ENCODE data around the gene FALEC.
A peak's percentile ranks its signal among the peaks of the same experiment; 100 is the strongest.

FALEC gene

DNA sequence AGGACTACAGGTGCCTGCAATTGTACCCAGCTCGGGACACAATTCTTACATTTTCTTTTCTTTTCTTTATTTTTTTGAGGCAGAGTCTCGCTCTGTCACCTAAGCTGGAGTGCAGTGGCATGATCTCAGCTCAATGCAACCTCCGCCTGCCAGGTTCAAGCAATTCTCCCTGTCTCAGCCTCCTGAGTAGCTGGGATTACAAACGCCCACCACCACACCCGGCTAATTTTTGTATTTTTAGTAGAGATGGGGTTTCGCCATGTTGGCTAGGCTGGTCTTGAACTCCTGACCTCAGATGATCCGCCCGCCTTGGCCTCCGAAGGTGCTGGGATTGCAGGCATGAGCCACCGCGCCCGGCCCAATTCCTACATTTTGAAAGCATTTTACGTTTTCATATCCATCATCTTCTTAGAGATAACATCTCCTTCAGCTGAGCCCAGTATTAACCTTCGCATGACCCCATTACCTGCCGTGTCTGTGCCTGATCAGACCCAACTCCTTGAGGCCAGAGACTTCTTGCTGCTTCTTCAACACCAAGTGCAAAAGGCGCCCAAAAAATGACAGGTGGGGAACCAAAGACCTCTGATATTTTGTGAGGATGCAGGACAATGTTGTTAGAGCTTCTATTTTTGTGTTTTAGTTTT, 30.9 kb downstream of the FALEC start:
- no peak overlapping the region for H3K9ac ChIP-seq (ENCODE audit: low read depth, low read length)
- H3K27me3 ChIP-seq (ENCODE audit: insufficient read depth, low read length), result peaks cover 26% of the 10 kb centered on the region
- H3K27ac ChIP-seq (ENCODE audit: low read depth, low read length), result no peak overlapping the region
- H3K4me1 ChIP-seq (ENCODE audit: insufficient read depth, low read length), result peaks cover 11% of the 10 kb centered on the region; the same call in 1 of the 2 replicates
- 95% methylated on average over 16 of the region's 16 CpGs for WGBS
- no peaks in the 10 kb centered on the region for H3K36me3 ChIP-seq (ENCODE audit: insufficient read depth, low read length)
- no peaks in the 10 kb centered on the region for H3K9me3 ChIP-seq (ENCODE audit: insufficient read depth, low read depth, low read length)
- no peak overlapping the region for H3K4me3 ChIP-seq (ENCODE audit: low read length)

DNA sequence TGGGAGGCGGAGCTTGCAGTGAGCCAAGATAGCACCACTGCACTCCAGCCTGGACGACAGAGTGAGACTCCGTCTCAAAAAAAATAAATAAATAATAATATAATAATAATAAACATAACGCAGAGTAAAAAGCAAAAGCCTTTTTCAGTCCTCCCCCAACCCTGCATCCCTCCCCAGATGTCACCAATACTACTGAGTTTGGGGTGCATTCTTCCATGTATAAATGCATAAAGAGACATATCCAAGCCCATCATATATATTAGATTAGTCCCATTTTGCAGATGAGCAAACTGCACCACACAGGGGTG, 32.7 kb downstream of the FALEC start:
- no peaks in the 10 kb centered on the region for H3K9me3 ChIP-seq (ENCODE audit: insufficient read depth, low read depth, low read length)
- peak overlapping the region; percentile 61 for H3K4me3 ChIP-seq (ENCODE audit: low read length)
- H3K36me3 ChIP-seq (ENCODE audit: insufficient read depth, low read length), result no peaks in the 10 kb centered on the region
- no peak overlapping the region for H3K27ac ChIP-seq (ENCODE audit: low read depth, low read length)
- H3K27me3 ChIP-seq (ENCODE audit: insufficient read depth, low read length), result peaks cover 26% of the 10 kb centered on the region
- H3K4me1 ChIP-seq (ENCODE audit: insufficient read depth, low read length), result peaks cover 19% of the 10 kb centered on the region
- 88% methylated on average over 1 of the region's 4 CpGs for WGBS
- peak overlapping the region; percentile 51; the same call in 1 of the 2 replicates for H3K9ac ChIP-seq (ENCODE audit: low read depth, low read length)

DNA sequence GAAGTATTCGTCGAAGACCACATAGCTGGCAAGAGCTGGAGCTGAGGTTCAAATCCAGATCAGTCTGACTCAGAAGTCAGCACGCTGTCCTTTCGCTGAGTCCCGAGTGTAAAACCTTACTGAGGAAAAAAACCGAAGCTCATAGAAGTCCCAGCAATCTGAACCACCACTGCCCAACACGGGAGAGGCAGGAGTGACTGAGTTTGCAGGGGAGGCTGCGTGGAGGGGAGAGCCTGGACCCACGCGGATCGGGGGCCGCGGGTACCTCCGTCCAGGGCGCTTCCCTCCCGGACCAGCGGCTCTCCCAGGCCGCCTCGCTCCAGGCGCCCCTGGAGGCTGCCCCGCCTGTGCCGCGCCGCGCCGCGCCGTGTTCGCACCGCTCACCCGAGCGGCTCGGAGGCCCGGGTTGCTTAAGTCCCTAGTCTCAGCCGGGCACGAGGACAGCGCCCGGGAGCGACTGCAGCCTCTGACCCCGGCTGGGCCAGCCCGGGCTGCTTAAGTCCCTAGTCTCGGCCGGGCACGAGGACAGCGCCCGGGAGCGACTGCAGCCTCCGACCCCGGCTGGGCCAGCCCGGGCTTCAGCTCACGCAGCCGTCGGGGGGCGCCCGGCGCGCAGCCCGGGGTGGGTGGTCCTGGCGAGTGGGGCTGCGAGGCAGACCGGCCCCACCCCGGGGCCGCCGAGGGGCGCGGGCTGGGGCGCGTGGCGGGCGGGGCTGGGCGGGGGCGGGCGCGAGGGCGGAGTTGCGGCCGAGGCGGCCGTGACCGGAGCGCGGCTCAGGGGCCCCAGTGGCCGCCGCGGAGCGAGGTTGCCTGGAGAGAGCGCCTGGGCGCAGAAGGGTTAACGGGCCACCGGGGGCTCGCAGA, 33.3 kb downstream of the FALEC start, which contains the start of gene ADAMTSL4:
ADAMTSL4 (plus strand) TSS at position 777 of the 864 bp plus-strand sequence. CDS start 2,881 bp downstream, outside the sequence.
- peaks cover 19% of the 10 kb centered on the region for H3K4me1 ChIP-seq (ENCODE audit: insufficient read depth, low read length)
- 1% methylated on average over 91 of the region's 91 CpGs for WGBS

DNA sequence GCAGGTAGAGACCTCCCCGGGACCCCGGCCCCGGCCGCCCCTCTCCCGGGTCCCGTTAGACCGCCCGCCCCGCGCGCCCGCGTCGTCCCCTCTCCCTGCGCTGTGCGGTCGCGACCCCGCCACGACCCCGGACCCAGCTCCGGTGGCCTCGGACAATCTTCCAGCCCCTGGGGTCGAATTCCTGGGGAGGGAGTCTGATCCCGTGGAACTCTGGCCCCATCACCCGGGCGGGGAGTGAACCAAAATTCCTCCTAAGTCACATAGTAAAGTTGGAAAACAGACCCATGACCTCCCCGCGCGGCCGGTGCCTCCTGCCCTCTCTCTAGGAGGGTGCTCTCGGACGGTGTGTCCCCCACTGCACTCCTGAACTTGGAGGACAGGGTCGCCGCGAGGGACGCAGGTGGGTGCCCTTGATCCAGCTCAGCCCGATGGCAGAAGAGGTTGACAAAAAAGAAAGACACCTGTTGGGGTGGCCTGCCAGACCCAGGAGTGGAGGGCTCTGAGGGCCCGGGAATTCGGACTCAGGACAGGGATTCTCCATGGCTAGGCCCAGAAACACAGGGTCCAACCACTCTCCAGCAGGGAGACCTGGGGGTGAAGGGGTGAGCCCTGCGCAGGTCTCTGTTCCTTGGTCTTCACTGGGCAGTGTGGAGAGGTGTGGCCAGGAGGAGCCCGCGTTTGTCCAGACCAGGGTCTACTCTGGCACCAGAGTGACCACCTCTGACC, 34.1 kb downstream of the FALEC start:
- H3K27me3 ChIP-seq (ENCODE audit: insufficient read depth, low read length), result peaks cover 26% of the 10 kb centered on the region
- peak overlapping the region; percentile 61 for H3K4me3 ChIP-seq (ENCODE audit: low read length)
- 13% methylated on average over 43 of the region's 43 CpGs for WGBS
- no peaks in the 10 kb centered on the region for H3K36me3 ChIP-seq (ENCODE audit: insufficient read depth, low read length)
- no peak overlapping the region for H3K27ac ChIP-seq (ENCODE audit: low read depth, low read length)
- H3K9me3 ChIP-seq (ENCODE audit: insufficient read depth, low read depth, low read length), result no peaks in the 10 kb centered on the region
- peaks cover 19% of the 10 kb centered on the region for H3K4me1 ChIP-seq (ENCODE audit: insufficient read depth, low read length)
- H3K9ac ChIP-seq (ENCODE audit: low read depth, low read length), result peak overlapping the region; percentile 40; the same call in 1 of the 2 replicates

More for the DNA sequence above, 33.3 kb downstream of the FALEC start, which contains the start of gene ADAMTSL4:
- H3K9ac ChIP-seq (ENCODE audit: low read depth, low read length), result peak within 1 kb of the TSS; percentile 51
- peaks cover 26% of the 10 kb centered on the region for H3K27me3 ChIP-seq (ENCODE audit: insufficient read depth, low read length)
- H3K27ac ChIP-seq (ENCODE audit: low read depth, low read length), result no peak within 1 kb of the TSS
- H3K36me3 ChIP-seq (ENCODE audit: insufficient read depth, low read length), result no peaks in the 10 kb centered on the region
- H3K4me3 ChIP-seq (ENCODE audit: low read length), result peak within 1 kb of the TSS; percentile 61
- no peaks in the 10 kb centered on the region for H3K9me3 ChIP-seq (ENCODE audit: insufficient read depth, low read depth, low read length)

DNA sequence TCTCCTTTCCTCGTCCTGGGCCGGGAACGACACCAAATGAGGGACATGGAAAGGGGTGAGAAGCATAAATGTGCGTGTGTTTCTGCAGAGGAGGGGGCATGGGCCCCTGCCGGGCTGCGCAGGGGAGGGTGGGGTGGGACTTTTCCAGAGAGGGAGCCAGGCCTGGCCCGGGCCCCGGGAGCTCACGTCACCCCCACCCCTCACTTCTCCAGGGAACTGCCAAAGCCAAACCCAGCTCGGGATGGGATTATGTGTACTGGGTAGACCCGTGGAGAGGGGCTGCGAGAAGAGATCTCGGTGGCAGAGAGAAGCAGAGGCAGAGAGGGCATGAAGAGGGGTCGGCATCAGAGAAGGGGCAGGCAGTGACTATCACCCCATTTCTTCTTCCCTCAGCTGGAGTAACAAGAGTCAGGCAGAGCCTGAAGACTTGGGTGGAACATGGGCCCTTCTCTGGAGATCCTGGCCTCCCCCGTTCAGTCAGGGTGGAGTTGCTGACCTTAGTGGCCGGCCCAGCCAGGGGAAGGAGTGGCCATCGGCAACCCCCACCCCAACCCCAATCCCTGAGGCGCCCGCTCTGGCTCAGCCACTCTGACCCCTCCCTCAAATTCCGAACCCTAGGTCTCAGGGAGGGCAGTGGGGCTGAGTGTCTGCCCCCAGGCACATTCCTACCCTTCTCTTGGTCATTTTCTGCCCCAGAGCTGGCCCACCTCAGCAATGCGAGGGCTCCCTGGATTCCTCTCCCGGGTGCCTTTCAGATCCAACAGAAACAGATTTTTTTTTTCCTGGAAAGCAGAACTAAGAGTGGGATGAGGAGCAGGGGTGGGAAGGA, 34.9 kb downstream of the FALEC start:
- Histone ChIP-seq H3K9ac (ENCODE audit: low read depth, low read length) (no peak overlapping the region), H3K27me3 (ENCODE audit: insufficient read depth, low read length) (peaks cover 26% of the 10 kb centered on the region), H3K27ac (ENCODE audit: low read depth, low read length) (no peak overlapping the region), H3K4me1 (ENCODE audit: insufficient read depth, low read length) (peaks cover 19% of the 10 kb centered on the region), H3K4me3 (ENCODE audit: low read length) (no peak overlapping the region), H3K9me3 (ENCODE audit: insufficient read depth, low read depth, low read length) (no peaks in the 10 kb centered on the region), H3K36me3 (ENCODE audit: insufficient read depth, low read length) (no peaks in the 10 kb centered on the region; the same call in 1 of the 2 replicates)
- 65% methylated on average over 19 of the region's 22 CpGs for WGBS

DNA sequence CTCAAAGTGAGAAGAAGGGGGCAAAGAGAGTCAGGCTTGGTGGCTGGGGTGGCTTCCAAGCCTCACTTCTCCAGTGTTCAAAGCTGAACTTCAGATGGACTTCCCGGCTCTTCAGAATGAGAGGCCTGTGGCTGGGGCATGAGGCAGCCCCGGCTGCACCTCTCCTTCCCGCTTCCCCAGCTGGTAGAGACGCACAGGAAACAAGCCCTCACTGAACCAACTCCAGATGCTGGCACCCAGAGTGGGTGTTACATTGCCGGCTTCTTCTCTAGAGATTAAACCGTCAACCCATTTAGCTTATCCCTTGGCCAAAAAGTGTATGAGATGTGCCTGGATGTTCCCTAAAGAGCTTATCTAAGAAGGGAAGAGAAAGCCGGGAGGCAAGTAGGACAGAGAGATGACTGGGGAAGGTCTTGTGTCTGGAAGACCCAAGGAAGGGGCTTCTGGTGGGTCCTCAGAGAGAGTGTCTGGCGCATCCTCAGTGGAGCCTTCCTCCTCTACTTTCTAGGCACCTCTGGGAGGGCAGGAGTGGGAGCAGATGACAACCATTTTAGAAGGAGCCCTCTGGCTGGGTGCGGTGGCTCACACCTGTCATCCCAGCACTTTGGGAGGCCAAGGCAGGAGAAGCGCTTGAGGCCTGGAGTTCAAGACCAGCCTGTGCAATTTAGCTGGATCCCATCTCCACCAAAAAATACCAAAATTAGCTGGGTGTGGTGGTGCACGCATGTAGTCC, 35.7 kb downstream of the FALEC start:
- Histone ChIP-seq H3K27ac (ENCODE audit: low read depth, low read length) (no peak overlapping the region), H3K27me3 (ENCODE audit: insufficient read depth, low read length) (peaks cover 26% of the 10 kb centered on the region), H3K4me1 (ENCODE audit: insufficient read depth, low read length) (peaks cover 20% of the 10 kb centered on the region), H3K4me3 (ENCODE audit: low read length) (no peak overlapping the region), H3K36me3 (ENCODE audit: insufficient read depth, low read length) (no peaks in the 10 kb centered on the region; the same call in 1 of the 2 replicates), H3K9me3 (ENCODE audit: insufficient read depth, low read depth, low read length) (no peaks in the 10 kb centered on the region), H3K9ac (ENCODE audit: low read depth, low read length) (no peak overlapping the region)
- WGBS, result 88% methylated on average over 11 of the region's 11 CpGs

DNA sequence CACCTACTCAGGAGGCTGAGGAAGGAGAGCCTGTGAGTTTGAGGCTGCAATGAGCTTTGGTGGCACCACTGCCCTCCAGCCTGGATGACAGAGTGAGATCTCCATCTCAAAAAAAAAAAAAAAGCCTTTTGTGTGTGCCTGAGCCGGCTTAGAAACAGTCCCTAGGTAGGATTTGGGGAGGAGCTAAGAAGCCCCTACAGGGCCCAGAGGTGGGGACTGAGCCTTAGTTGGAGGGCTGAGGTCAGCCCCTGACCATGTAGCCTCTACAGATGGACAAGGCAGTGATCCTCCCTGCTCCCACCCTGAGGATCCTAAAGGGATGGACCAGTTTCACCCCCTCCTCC, 36.2 kb downstream of the FALEC start:
- Histone ChIP-seq H3K4me3 (ENCODE audit: low read length) (no peak overlapping the region), H3K27me3 (ENCODE audit: insufficient read depth, low read length) (peaks cover 26% of the 10 kb centered on the region), H3K9ac (ENCODE audit: low read depth, low read length) (no peak overlapping the region), H3K4me1 (ENCODE audit: insufficient read depth, low read length) (peaks cover 25% of the 10 kb centered on the region), H3K9me3 (ENCODE audit: insufficient read depth, low read depth, low read length) (no peaks in the 10 kb centered on the region), H3K27ac (ENCODE audit: low read depth, low read length) (no peak overlapping the region), H3K36me3 (ENCODE audit: insufficient read depth, low read length) (no peaks in the 10 kb centered on the region; the same call in 1 of the 2 replicates)
- 13% methylated on average over 1 of the region's 1 CpG for WGBS

DNA sequence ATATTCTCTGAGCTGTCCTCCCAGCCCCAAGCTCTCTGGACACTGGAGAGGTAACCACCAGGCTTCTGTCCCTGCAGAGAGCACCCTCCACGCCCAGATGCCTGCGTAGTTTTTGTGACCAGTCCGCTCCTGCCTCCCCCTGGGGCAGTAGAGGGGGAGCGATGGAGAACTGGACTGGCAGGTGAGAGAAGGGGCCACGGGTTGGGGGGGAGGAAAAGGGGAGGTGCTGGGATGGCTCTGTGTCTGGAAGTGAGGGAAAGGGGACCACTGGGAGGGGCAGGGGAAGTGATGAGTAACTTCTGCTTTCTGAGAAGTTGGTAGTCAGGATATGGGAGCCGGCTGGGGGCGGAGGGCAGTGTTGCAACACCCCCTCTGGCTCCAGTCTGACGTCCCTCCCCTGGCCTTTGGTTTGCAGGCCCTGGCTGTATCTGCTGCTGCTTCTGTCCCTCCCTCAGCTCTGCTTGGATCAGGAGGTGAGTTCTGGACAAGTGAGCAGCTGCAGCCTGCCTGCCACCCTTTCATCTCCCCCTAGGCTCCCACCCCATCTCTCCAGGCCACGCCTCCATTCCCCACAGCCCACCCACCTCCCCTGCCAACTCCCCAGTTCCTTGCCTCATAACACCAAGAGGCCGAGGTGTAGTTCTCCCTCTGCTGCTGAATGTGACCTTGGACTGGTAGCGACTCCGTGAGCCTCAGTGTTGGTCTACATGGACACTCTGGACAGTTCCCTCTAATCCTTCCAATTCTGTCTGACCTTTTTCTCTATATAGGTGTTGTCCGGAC, 36.8 kb downstream of the FALEC start:
- WGBS, result 59% methylated on average over 13 of the region's 13 CpGs
- H3K36me3 ChIP-seq (ENCODE audit: insufficient read depth, low read length), result no peaks in the 10 kb centered on the region; the same call in 1 of the 2 replicates
- H3K9ac ChIP-seq (ENCODE audit: low read depth, low read length), result no peak overlapping the region
- no peak overlapping the region for H3K4me3 ChIP-seq (ENCODE audit: low read length)
- H3K27me3 ChIP-seq (ENCODE audit: insufficient read depth, low read length), result peaks cover 26% of the 10 kb centered on the region
- H3K4me1 ChIP-seq (ENCODE audit: insufficient read depth, low read length), result peaks cover 25% of the 10 kb centered on the region
- no peak overlapping the region for H3K27ac ChIP-seq (ENCODE audit: low read depth, low read length)
- no peaks in the 10 kb centered on the region for H3K9me3 ChIP-seq (ENCODE audit: insufficient read depth, low read depth, low read length)

DNA sequence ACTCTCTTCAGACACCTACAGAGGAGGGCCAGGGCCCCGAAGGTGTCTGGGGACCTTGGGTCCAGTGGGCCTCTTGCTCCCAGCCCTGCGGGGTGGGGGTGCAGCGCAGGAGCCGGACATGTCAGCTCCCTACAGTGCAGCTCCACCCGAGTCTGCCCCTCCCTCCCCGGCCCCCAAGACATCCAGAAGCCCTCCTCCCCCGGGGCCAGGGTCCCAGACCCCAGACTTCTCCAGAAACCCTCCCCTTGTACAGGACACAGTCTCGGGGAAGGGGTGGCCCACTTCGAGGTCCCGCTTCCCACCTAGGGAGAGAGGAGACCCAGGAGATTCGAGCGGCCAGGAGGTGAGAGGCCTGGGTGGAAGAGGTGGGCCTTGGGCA, 37.3 kb downstream of the FALEC start:
- peaks cover 25% of the 10 kb centered on the region for H3K4me1 ChIP-seq (ENCODE audit: insufficient read depth, low read length)
- no peak overlapping the region for H3K4me3 ChIP-seq (ENCODE audit: low read length)
- H3K36me3 ChIP-seq (ENCODE audit: insufficient read depth, low read length), result no peaks in the 10 kb centered on the region; the same call in 1 of the 2 replicates
- no peak overlapping the region for H3K9ac ChIP-seq (ENCODE audit: low read depth, low read length)
- H3K9me3 ChIP-seq (ENCODE audit: insufficient read depth, low read depth, low read length), result no peaks in the 10 kb centered on the region
- H3K27me3 ChIP-seq (ENCODE audit: insufficient read depth, low read length), result peaks cover 21% of the 10 kb centered on the region
- no peak overlapping the region for H3K27ac ChIP-seq (ENCODE audit: low read depth, low read length)
- whole genome bisulfite sequencing, result 88% methylated on average over 12 of the region's 12 CpGs
